PC-3 (cell line): ENCODE data around the gene TRAF3. TPM values are rescaled to one million over a fixed set of nuclear protein-coding genes. Genes with fewer than 3 reads are reported as not detected.
A peak's percentile ranks its signal among the peaks of the same experiment; 100 is the strongest.

Experiments used
- ATAC-seq: fragments of 200-7000 bp; cut with Tn5 transposase; 2 replicates; pipeline ENCODE4 v1.9.1; 2020; ENCODE audit warnings: mild to moderate bottlenecking, moderate library complexity
- BruUV-seq: library from RNA; stranded (reverse); fragments of 400-500 nt; replicated peaks from 2 replicates; lab custom pipeline; 2021; lab: Mats Ljungman, UMichigan
- CTCF ChIA-PET: fragments of 300-600 bp; sonication (Branson Sonifier 250); formaldehyde crosslinking; loops from one replicate; lab custom pipeline; 2022; ENCODE audit warnings: antibody characterized with exemption; lab: Charles Lee
- POLR2A ChIA-PET: fragments of 300-600 bp; sonication (Branson Sonifier 250); formaldehyde crosslinking; loops from one replicate; lab custom pipeline; 2022; ENCODE audit warnings: antibody characterized with exemption; ENCODE audit not compliant: unreplicated experiment; lab: Charles Lee
- DNase-seq: peaks from one replicate; pipeline ENCODE4 v3.0.0-alpha.2; 2015
- H2AFZ ChIP-seq: fragments of 300-600 bp; sonication (generic); 2 replicates; pipeline ENCODE4 v1.6.0; 2016; ENCODE audit warnings: antibody characterized with exemption, low read length
- H3F3A ChIP-seq: fragments of 300-600 bp; sonication (generic); one replicate; pipeline ENCODE4 v1.6.0; 2017; ENCODE audit warnings: antibody characterized with exemption, low read length, control low read depth, mild to moderate bottlenecking; ENCODE audit not compliant: unreplicated experiment
- H3K27ac ChIP-seq: fragments of 300-600 bp; sonication (generic); 2 replicates; pipeline ENCODE4 v1.5.1; 2016; ENCODE audit warnings: mild to moderate bottlenecking, low read length
- H3K27me3 ChIP-seq: fragments of 300-600 bp; sonication (generic); 2 replicates; pipeline ENCODE4 v1.6.1; 2016; ENCODE audit warnings: low read length, mixed read lengths
- H3K36me3 ChIP-seq: fragments of 300-600 bp; sonication (generic); 2 replicates; pipeline ENCODE4 v1.6.1; 2016; ENCODE audit warnings: low read depth, mixed run types, low read length, mixed read lengths
- H3K4me1 ChIP-seq: fragments of 300-600 bp; sonication (generic); 2 replicates; pipeline ENCODE4 v1.5.1; 2016; ENCODE audit warnings: low read length; ENCODE audit not compliant: insufficient read depth
- H3K4me2 ChIP-seq: fragments of 300-600 bp; sonication (generic); 2 replicates; pipeline ENCODE4 v1.6.0; 2016; ENCODE audit warnings: low read length
- H3K4me3 ChIP-seq: fragments of 300-600 bp; sonication (generic); 2 replicates; pipeline ENCODE4 v1.5.1; 2016; ENCODE audit warnings: mild to moderate bottlenecking, low read length, mixed read lengths
- H3K79me2 ChIP-seq: fragments of 300-600 bp; sonication (generic); 2 replicates; pipeline ENCODE4 v1.6.1; 2017; ENCODE audit warnings: low read length, mixed read lengths
- H3K9ac ChIP-seq: fragments of 300-600 bp; sonication (generic); 2 replicates; pipeline ENCODE4 v1.6.0; 2016; ENCODE audit warnings: mild to moderate bottlenecking, low read length
- H3K9me2 ChIP-seq: fragments of 300-600 bp; sonication (generic); replicated peaks from 2 replicates; pipeline ENCODE4 v1.6.1; 2016; ENCODE audit warnings: mixed run types, low read length, mixed read lengths
- H3K9me3 ChIP-seq: fragments of 300-600 bp; sonication (generic); 2 replicates; pipeline ENCODE4 v1.6.1; 2016; ENCODE audit warnings: low read length, mixed read lengths
- H4K20me1 ChIP-seq: fragments of 300-600 bp; sonication (generic); 2 replicates; pipeline ENCODE4 v1.6.1; 2016; ENCODE audit warnings: low read length, mixed read lengths
- EZH2 ChIP-seq: fragments of 300-600 bp; sonication (generic); IDR thresholded peaks from one replicate; pipeline ENCODE4 v1.6.1; 2017; ENCODE audit warnings: antibody characterized with exemption, mild to moderate bottlenecking, low read length; ENCODE audit not compliant: unreplicated experiment
- EZH2phosphoT487 ChIP-seq: fragments of 300-600 bp; sonication (generic); IDR thresholded peaks from 2 replicates; pipeline ENCODE4 v1.6.1; 2018; ENCODE audit warnings: mild to moderate bottlenecking, antibody characterized with exemption, low read length, borderline replicate concordance
- intact Hi-C: fragments of 100-400 bp; cut with micrococcal nuclease; formaldehyde crosslinking; loops from 2 replicates; pipeline ENCODE4 v1.9.0; 2023
- total RNA-seq: library from RNA; depleted of rRNA; stranded (reverse); fragments of >200 nt; gene quantifications from 2 replicates; pipeline ENCODE4 v1.2.3, GENCODE V29; 2014
- TF ChIP-seq, protein P1 (sequence below): fragments of 300-600 bp; sonication (generic); conservative IDR thresholded peaks from 2 replicates; pipeline ENCODE4 v1.5.1; 2017; ENCODE audit warnings: antibody characterized with exemption, low read depth, mild to moderate bottlenecking, low read length

Gene TRAF3
- total RNA-seq, 1 experiment from 2014 or later, result 19.4 TPM

- H3K27ac ChIP-seq, result no peak overlapping the region
- TF ChIP-seq, protein P1, sequence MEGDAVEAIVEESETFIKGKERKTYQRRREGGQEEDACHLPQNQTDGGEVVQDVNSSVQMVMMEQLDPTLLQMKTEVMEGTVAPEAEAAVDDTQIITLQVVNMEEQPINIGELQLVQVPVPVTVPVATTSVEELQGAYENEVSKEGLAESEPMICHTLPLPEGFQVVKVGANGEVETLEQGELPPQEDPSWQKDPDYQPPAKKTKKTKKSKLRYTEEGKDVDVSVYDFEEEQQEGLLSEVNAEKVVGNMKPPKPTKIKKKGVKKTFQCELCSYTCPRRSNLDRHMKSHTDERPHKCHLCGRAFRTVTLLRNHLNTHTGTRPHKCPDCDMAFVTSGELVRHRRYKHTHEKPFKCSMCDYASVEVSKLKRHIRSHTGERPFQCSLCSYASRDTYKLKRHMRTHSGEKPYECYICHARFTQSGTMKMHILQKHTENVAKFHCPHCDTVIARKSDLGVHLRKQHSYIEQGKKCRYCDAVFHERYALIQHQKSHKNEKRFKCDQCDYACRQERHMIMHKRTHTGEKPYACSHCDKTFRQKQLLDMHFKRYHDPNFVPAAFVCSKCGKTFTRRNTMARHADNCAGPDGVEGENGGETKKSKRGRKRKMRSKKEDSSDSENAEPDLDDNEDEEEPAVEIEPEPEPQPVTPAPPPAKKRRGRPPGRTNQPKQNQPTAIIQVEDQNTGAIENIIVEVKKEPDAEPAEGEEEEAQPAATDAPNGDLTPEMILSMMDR, result peak; percentile 71
- TF ChIP-seq EZH2, result no peak
- H4K20me1 ChIP-seq, result no peaks in the 10 kb centered on the region
- H3K4me2 ChIP-seq, result no peak overlapping the region
- ATAC-seq, result peak; percentile 28; the same call in 1 of the 2 replicates
- H3K9ac ChIP-seq, result no peak overlapping the region
- H3F3A ChIP-seq, result no peaks in the 10 kb centered on the region
- H3K4me1 ChIP-seq, result no peaks in the 10 kb centered on the region
- ChIA-PET CTCF (no interaction called here), POLR2A (no interaction called here)
- no peaks in the 10 kb centered on the region for H3K27me3 ChIP-seq
- H3K9me3 ChIP-seq, result 0 out of 2 replicates have a peak, but pooled peaks cover 5% of the 10 kb centered on the region
- no TSS peak for BruUV-seq
- H3K79me2 ChIP-seq, result no peaks in the 10 kb centered on the region
- intact Hi-C loops, result loop anchor here (10.0 kb wide), 1 partner anchor 143 kb away; the partner anchor contains the start of gene TRAF3
- H3K9me2 ChIP-seq, result no peaks in the 10 kb centered on the region
- H3K4me3 ChIP-seq, result no peak overlapping the region
- no peaks in the 10 kb centered on the region for H3K36me3 ChIP-seq
- DNase-seq, result peak; percentile 37
- no peak overlapping the region for H2AFZ ChIP-seq
Observed at GRCh38 chr14:102917469-102918211, 140.4 kb downstream of the TRAF3 start.

DNA sequence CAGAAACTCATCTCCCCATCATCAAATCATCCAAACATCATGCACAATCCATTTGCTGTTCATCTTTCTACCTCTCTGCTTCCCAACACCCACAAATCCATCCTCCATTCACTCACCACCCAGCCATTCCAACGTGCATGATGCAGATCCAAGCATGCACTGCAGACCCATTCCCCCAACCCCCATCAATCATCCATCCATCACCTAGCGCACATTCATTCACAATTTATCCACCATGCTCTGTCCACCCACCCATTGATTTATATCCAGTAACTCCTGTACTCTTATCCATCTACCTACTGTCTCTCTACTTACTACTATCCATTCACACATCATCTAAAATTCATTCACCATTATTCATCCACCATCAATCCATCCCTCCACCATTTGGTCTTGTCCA, 141.2 kb downstream of the TRAF3 start:
- Histone ChIP-seq H4K20me1 (no peaks in the 10 kb centered on the region), H3K79me2 (no peaks in the 10 kb centered on the region), H3K4me1 (no peaks in the 10 kb centered on the region), H2AFZ (no peak overlapping the region), H3K4me3 (no peak overlapping the region), H3K27ac (no peak overlapping the region), H3K36me3 (no peaks in the 10 kb centered on the region), H3K27me3 (no peaks in the 10 kb centered on the region), H3K9ac (no peak overlapping the region), H3K9me2 (no peaks in the 10 kb centered on the region), H3K4me2 (no peak overlapping the region), H3K9me3 (0 out of 2 replicates have a peak, but pooled peaks cover 5% of the 10 kb centered on the region), H3F3A (no peaks in the 10 kb centered on the region)
- DNase-seq, result no peak
- no peak for ATAC-seq
- intact Hi-C loops, result loop anchor here (10.0 kb wide), 1 partner anchor 144 kb away; the partner anchor contains the start of gene TRAF3
- TF ChIP-seq, protein P1, result no peak
- TF ChIP-seq EZH2 (no peak), EZH2phosphoT487 (no peak)
- BruUV-seq, result no TSS peak
- ChIA-PET POLR2A (no interaction called here), CTCF (no interaction called here)
